ENCODE results near the gene SIDT1. TPM values are rescaled to one million over a fixed set of nuclear protein-coding genes. Genes with fewer than 3 reads are reported as not detected.

The SIDT1 gene
- total RNA-seq: 15.1 TPM

DNA sequence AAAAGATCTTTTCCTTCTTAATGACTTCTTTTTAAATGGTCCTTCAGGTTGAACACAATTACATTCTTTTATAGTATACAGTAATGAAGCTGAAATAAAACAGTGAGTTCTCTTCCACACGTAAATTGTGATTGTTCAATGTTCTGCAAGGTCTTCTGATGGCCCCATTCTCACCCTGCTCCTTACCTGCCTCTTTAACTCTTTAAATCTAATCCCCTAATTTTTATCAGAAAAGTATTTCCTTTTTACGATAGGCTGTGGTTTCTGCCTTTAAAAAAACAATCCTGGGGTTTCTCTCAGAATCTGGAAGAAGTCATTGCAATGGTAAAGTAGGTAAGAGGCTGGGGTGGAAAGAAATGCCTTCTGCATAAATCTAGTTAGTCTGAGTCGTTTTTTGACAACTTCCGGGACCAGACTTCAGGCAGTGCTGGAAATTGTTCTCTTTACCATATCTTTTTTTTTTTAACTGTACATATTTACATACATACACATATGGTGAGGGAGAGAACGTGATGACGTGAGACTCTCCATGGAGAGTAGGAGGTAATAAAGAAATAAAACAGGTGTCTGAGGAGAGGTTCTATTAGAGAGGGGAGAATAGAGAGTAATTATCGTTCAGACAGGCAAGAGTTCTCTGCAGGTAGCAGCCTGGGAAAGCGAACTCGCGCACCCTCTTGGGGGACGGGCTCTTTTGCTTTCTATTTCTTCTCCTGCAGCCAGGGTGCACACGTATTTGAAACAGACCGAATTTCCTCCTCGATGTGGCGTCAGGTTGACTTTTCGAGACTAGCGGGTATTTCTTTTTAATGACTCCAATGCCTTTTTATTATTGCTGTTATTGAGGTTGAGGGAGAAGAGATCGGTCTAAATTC lies at the start of gene SIDT1:
Gene SIDT1 (plus strand): TSS at position 730 of the 872 bp plus-strand sequence. CDS start 467 bp downstream, outside the sequence.
- DNase-seq (ENCODE audit: low read depth in 2 of 3, low spot score in 2 of 3): peak; percentile 64 to 86 (median 74)

DNA sequence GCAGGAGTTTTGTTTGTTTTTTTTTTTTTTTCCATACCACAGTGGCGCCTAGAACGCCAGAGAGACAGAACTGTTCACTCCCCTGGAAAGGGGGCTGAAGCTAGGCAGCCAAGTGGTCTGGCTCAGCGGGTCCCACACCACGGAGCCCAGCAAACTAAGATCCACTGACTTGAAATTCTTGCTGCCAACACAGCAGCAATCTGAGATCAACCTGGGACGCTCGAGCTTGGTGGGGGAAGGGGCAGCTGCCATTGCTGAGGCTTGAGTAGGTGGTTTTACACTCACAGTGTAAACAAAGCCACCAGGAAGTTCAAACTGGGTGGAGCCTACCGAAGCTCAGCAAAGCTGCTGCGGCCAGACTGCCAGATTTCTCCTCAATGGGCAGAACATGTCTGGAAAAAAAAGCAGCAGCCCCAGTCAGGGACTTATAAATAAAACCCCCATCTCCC lies 47.2 kb upstream of the SIDT1 start:
- no peak for DNase-seq (ENCODE audit: low read depth in 2 of 3, low spot score in 2 of 3)

DNA sequence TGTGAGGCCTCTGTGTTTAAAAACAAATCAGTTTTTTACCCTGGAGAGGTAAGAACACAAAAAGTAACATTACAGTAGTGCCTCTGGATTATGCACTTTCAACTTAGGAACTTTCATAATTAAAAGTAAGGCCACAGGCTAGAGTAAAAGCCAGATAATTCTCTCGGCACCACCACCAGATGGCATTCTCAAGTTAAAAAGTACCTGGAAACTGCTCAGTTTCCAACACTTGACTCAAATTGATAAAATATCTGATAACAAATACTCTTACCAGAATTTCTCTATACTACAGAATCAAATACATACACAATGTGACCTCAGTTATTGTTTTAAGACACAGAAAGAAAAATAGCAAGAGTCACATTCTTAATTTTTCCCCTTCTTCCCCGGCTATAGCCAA lies 37.3 kb upstream of the SIDT1 start:
- DNase-seq (ENCODE audit: low read depth in 2 of 3, low spot score in 2 of 3): peak in 2 of 3 donors; percentile 47 to 71

DNA sequence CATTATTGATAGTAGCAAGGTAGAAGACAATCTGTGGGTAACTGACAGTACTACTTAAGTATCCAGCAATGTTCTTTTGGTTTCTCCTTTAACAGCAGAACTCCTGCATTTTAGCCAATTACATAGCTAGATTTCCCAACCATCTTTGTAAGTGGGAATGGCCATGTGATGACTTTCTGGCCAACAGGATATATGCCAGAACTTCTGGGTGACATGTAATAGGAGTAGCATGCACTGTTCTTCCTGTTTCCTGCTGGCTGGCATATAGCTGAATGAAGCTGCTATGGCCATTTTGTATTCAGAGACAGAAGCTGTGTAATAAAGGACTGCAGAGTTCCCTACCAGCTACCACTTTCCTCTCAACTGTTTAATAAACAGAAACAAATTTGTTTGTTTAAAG lies 35.4 kb upstream of the SIDT1 start:
- no peak for DNase-seq (ENCODE audit: low read depth in 2 of 3, low spot score in 2 of 3)

DNA sequence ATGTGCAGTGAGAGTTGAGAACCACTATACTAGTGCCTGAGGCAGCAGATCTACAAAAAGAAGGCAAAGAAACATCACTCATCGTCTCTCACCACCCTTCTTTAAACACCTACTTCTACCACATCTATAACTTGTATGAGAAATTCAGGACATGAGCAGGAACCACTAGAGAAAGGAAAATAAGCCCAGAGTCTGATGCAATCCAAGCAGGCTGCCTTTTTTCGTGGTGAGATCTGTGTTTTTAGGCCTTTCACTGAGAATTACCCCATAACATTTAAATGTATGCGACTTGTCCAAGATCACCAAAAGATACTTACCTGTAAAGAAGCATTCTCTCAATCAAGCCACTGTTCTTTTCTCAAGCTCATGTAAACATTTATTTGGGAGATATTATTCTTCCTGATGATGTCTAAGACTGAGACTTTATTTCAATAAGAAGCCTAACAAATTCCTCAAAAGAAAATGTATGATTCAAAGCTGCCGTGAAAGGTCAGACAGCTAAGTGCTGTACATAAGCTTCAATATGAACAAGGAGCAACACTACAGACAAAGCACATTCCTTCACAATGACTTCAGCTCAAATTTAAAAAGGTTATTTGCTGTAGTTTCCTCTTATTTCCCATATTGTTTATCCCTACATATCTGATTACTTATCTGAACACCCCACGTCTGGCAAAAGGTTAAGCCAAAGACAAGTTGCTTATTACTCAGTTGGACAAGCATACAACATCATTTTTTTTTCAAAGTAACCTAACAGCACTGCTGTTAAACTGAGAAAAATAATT lies 33.9 kb upstream of the SIDT1 start:
- DNase-seq (ENCODE audit: low read depth in 2 of 3, low spot score in 2 of 3): no peak

DNA sequence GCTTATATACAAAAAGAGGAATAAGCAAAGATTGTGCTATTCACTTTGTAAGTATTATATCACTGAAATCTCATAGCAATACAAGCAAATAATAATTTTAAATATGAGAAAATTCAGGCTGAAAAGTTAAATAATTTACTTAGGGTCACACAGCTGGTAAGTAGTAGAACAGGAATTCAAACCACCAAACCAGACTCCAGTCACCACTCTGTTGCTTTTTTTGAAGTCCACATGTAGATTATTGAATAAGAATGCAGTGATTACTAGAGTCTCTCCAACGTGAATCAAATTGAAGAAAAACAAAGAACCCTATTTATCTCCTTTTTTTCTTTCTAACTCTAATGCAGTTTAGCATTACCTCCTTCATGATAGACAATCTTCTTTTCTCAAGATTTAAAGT lies 33.3 kb upstream of the SIDT1 start:
- no peak for DNase-seq (ENCODE audit: low read depth in 2 of 3, low spot score in 2 of 3)

DNA sequence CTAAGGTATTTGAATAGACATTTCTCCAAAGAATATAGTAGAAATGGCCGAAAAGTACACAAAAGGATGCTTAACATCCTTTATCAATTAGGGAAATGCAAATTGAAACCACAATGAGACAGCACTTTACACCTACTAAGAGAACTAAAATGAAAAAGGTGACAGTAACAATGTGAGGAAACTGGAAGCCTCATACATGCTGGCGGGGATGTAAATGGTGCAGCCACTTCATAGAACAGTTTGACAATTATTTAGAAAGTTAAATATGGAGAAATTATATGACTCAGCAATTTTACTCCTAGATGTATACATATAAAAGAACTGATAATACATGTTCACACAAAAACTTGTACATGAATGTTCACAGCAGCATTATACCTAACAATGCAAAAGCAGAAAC lies 30.8 kb upstream of the SIDT1 start:
- peak in 2 of 3 donors; percentile 13 to 42 for DNase-seq (ENCODE audit: low read depth in 2 of 3, low spot score in 2 of 3)

DNA sequence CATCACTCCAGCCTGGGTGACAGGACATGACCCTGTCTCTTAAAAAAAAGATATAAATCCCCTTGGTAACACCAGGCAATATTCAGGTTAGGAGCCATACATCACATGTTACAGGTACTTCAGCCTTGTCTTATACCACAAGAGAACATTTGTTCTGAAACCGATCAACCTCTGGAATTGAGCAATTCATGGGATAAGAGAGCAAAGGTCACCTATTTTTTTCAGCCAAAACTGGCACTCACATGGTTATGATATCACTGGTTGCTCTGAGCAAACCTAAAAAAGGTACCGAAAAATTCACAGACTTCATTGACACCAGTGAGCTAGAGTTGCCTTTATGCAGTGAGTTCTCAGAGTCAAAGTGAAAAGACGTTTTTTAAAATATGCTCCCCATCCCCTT lies 26.5 kb upstream of the SIDT1 start:
- DNase-seq (ENCODE audit: low read depth in 2 of 3, low spot score in 2 of 3): no peak

DNA sequence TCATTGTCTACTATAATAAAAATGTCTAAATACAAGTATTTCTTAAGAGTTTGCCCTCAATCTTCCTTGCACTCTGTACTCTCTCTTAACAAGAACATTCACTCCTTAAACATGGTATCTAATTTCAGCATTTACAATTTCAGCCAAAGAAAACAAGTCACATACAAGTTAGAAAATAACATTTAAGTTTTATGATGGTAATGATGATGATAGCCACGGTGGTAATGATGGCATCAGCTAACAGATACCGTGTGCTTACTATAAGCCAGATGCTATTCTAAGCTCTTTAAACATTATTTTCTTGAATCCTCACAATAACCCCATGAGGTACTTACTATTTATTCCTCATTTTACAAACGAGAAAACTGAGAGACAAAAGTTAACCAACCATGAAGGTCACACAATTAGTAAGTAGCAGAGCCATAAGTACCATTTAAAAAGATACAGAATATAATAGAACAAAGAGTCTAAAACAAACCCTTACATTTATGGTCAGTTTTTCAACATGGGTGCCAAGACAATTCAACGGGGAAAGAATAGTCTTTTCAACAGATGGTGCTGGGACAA lies 24.8 kb upstream of the SIDT1 start:
- no peak for DNase-seq (ENCODE audit: low read depth in 2 of 3, low spot score in 2 of 3)

DNA sequence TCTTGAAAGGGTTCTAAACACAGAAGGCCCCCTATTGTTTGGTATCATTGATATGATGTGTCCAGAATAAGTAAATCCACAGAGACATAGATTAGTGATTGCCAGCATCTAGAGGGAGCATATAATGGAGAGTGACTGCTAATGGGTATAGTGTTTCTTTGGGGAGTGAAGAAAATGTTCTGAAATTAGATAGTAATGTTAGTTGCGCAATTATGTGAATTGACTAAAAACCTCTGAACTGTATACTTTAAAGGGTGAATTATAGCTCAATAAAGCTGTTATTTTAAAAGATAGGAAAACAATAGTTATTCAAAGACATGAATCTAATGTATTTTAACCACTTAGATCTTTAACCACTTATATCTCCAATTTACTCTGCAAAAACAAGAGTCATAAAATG lies 23.4 kb upstream of the SIDT1 start:
- DNase-seq (ENCODE audit: low read depth in 2 of 3, low spot score in 2 of 3): no peak

DNA sequence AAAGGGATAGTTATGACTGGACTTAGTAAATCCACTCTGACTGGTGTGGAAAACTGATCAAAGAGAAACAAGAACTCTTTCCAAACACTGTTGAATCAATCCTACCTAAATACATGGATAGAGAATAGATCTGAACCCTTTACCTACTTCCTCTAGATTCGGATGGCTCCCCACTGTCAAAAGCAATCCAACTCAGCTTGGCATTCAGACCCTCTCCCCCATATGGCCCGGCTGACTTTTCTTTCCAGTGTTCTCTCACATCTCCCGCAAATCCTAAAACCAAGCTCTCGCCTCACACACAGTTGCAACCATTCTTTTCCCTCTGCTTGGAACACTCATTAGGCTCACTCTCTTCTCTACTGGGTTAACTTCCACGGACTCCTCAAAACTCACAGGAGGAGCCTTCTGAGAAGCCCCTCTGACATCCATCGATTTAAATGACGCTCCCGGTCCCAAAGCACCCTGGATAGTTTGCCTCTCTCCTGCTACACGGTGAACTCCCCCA lies 18.0 kb upstream of the SIDT1 start:
- DNase-seq (ENCODE audit: low read depth in 2 of 3, low spot score in 2 of 3): no peak

DNA sequence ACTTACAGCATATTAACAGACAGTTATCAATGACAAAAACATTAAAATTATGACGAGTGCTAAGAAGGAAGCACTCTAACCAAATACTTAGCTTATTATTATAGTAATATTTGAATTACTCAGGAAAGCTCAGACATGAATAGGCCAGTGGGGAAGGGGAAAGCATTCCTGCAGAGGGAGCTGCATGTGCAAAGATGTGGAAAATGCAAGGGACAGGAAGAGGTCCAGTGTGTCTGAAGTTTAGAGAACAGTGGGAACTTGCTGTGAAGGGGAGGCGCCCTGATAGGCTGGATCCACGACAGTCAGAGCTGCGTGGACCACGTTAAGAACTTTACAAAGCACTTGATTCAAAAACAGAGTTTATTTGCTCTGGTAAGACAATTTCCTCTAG lies 16.2 kb upstream of the SIDT1 start:
- DNase-seq (ENCODE audit: low read depth in 2 of 3, low spot score in 2 of 3): no peak

DNA sequence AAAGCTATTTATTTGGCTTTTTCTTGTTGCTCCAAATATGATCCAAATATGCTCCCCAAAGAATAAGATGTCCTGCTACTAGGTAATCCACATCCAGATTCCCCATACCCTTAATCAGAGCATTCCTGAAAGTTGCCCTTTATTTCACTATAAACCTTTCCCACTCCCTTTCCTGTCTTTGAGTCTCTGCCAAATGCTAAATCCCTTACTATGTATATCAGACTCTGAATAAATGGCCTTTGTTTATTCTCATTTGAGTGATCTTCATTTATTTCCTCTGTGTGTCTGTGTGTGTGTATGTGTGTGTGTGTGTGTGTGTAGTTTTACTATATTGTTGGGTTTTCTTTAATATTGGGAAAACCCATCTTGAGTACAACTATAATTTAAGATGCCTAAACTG lies 10.4 kb upstream of the SIDT1 start:
- DNase-seq (ENCODE audit: low read depth in 2 of 3, low spot score in 2 of 3): no peak

DNA sequence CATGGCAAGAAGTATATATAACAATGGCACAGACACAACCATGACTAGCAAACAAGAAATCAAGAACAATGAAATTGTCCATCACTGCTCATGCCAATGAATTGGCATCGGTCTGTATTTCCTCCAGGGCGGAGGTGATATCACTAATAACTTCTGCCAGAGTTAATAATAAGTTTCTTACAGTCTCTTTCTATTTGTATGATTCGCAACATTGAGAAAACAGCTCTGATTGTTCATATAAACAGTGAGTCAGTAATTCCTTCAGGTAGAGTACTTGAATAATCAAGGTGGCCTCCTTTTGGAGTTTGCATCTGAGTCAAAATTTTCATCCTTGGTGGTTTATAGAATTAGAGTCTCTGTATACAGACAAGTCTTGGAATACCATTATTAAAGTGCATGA lies 9.1 kb upstream of the SIDT1 start:
- DNase-seq (ENCODE audit: low read depth in 2 of 3, low spot score in 2 of 3): no peak

DNA sequence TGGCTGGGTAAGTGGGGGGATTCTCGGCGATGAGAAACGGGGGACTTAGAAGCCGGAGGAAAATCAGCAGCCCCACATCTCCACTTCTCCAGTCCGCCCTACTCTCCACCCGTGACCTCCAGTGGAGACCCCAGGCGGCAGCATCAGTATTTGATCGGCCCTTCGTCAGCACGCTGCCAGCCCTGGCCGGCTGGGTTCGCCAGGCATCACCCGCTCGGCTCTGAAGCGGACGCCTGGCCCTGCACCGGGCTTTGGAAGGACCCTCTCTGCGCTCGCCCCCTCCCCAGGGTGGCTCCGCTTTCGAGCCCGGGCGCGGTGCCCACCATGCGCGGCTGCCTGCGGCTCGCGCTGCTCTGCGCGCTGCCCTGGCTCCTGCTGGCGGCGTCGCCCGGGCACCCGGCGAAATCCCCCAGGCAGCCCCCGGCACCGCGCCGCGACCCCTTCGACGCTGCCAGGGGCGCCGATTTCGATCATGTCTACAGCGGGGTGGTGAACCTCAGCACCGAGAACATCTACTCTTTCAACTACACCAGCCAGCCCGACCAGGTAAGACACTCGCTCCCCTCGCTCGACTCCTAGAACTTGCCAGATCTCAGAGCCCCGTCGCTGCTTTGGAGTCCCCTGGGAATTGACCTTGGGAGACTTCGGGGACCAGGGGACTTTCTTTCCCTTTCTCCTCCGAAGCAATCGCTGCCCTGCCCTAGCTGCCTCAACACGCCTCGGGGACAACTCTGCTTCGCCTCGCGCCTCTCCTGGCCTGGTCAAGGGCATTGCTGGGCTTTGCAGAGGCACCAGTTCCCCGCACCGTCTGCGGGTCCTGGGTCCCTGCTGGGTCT lies 561 bp downstream of the SIDT1 start:
- peak in 2 of 3 donors; percentile 27 to 73 for DNase-seq (ENCODE audit: low read depth in 2 of 3, low spot score in 2 of 3)

DNA sequence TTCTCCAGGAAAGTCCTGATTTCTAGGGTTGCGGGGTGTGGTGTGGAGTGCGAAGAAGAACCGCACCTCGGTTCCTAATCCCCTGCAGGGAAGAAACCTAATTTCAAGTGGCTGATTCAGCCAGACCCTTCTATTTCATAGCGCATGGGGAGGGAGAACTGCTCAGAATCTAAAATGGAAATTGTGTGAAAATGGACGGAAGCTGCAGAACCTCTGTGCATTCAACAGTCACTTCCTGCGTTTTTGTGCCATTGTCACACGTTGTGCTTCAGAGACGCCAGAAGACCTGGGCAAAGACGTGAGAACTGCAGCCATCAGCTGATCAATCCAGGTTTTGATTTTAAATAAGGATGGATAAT lies 1.2 kb downstream of the SIDT1 start:
- peak in 1 of 3 donors; percentile 57 for DNase-seq (ENCODE audit: low read depth in 2 of 3, low spot score in 2 of 3)

DNA sequence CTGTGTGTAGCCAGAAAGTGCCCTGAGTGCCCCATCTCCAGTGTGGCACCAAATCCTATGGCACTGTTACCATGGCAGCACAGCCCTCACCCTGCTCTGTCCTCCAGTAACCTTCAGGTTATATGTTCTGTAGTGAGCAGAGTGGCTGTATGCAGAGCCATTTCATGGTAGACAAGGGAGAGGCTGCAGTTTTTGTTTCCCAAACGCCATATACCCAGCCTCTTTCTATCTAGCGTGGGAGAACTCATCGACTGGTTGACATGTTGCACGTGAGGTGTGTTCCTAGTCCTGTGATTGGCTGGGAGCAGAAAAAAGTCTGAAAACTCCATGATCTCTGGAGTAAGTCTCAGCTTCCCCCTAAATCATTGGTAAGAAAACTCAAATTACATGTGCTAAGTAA lies 2.0 kb downstream of the SIDT1 start:
- DNase-seq (ENCODE audit: low read depth in 2 of 3, low spot score in 2 of 3): no peak

DNA sequence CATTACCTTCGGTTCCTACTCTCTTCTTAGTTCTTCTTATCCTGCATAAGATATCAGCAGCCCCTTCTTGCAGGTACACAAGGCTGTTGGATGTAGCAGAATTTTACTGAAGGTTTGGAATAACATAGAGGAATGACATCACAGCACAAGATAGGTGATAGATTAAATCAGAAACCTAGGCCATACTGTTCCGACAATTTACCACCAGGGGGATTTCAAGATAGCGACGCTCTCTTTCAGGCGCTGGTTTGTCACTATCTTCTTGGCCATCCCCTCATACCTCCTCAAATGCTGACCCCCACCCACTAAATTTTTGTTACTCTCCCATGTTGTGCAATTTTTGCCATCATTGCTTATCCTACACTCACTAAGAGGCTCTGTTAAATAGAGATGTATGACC lies 3.5 kb downstream of the SIDT1 start:
- peak in 1 of 3 donors; percentile 29 for DNase-seq (ENCODE audit: low read depth in 2 of 3, low spot score in 2 of 3)

DNA sequence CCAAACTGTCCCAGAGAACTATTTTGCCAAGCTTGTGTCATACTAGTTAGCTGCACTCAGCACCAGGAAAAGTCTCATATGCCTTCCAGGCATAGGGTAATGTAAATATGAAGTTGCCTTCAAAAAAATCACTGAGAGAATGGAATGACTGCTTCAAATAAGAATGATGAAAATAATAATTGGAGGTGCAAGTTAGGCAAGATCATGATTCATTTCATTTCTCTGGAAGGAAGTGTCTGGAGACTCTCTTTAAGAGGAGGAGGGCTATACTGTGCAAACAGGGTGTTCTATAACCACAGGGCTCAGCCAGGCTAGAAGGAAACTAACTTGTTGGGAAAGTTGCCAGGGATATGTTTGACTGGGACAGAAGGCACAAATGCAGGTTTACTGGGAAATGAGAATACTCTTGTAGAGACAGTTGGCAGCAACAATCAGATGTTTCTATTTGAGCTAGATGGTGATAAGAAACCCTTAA lies 4.3 kb downstream of the SIDT1 start:
- DNase-seq (ENCODE audit: low read depth in 2 of 3, low spot score in 2 of 3): peak in 1 of 3 donors; percentile 29

DNA sequence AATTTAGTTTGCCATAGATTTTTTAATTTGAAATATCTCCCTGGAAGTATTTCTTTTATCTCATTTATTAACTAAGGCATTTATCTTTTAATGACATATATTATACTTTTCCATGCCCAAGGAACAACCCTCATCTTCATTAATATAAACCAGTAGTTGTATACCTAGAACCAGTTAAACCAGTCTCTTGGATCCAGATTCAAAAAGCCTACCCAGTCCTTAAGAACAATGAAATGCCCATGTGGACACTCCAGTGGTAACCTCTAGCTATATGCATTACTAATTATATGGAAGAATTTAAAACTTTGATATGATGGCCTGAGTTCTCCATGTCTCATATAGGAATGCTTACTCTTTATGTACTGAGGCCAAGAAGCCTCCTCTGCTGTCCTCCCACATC lies 4.8 kb downstream of the SIDT1 start:
- DNase-seq (ENCODE audit: low read depth in 2 of 3, low spot score in 2 of 3): no peak

Data from hematopoietic multipotent progenitor cell (in vitro differentiated cells).